HepG2 (cell line): ENCODE measurements around the gene EFNA3. TPM values are rescaled to one million over a fixed set of nuclear protein-coding genes. Genes with fewer than 3 reads are reported as not detected.

Source experiments
- BCL3 ChIP-seq: sonication (generic); formaldehyde crosslinking; IDR thresholded peaks from 2 replicates; pipeline ENCODE4 v1.5.1; 2020; ENCODE audit warnings: mild to moderate bottlenecking, missing genetic modification reagents, moderate library complexity
- CC2D1A ChIP-seq: sonication (generic); formaldehyde crosslinking; IDR thresholded peaks from 2 replicates; pipeline ENCODE4 v1.8.1; 2023; ENCODE audit warnings: mild to moderate bottlenecking, missing genetic modification reagents
- HMGXB3 ChIP-seq: sonication (generic); formaldehyde crosslinking; IDR thresholded peaks from 2 replicates; pipeline ENCODE4 v1.4.0; 2020; ENCODE audit warnings: missing genetic modification reagents, borderline replicate concordance
- MATR3 ChIP-seq: sonication (generic); formaldehyde crosslinking; IDR thresholded peaks from 2 replicates; pipeline ENCODE4 v1.4.0; 2020; ENCODE audit warnings: missing genetic modification reagents
- MTA3 ChIP-seq: sonication (generic); formaldehyde crosslinking; IDR thresholded peaks from 2 replicates; pipeline ENCODE4 v1.4.0; 2020; ENCODE audit warnings: missing genetic modification reagents
- SALL2 ChIP-seq: sonication (generic); formaldehyde crosslinking; IDR thresholded peaks from 2 replicates; pipeline ENCODE4 v1.8.1; 2023; ENCODE audit warnings: mild to moderate bottlenecking, missing genetic modification reagents, inconsistent platforms
- ZNF180 ChIP-seq: sonication (generic); formaldehyde crosslinking; IDR thresholded peaks from 2 replicates; pipeline ENCODE4 v1.4.0; 2020; ENCODE audit warnings: low read depth, missing genetic modification reagents, borderline replicate concordance
- ZNF3 ChIP-seq: IDR thresholded peaks from 2 replicates; pipeline ENCODE4 v1.7.0; 2017; ENCODE audit warnings: inconsistent platforms
- ZNF431 ChIP-seq: sonication (generic); formaldehyde crosslinking; IDR thresholded peaks from 2 replicates; pipeline ENCODE4 v1.9.0; 2022; ENCODE audit warnings: missing genetic modification reagents, low read depth, mild to moderate bottlenecking, borderline replicate concordance
- ZNF468 ChIP-seq: sonication (generic); formaldehyde crosslinking; IDR thresholded peaks from 2 replicates; pipeline ENCODE4 v1.8.0; 2022; ENCODE audit warnings: mild to moderate bottlenecking, moderate library complexity, missing genetic modification reagents
- ZSCAN22 ChIP-seq: sonication (generic); formaldehyde crosslinking; IDR thresholded peaks from 2 replicates; pipeline ENCODE4 v1.4.0; 2020; ENCODE audit warnings: mild to moderate bottlenecking, missing genetic modification reagents
- ZSCAN30 ChIP-seq: sonication (generic); formaldehyde crosslinking; IDR thresholded peaks from 2 replicates; pipeline ENCODE4 v1.5.0; 2020; ENCODE audit warnings: mild to moderate bottlenecking, missing genetic modification reagents
- polyA plus RNA-seq, 8 experiments: library from polyadenylated mRNA; depleted of rRNA in 3 of 8; stranded (reverse) in 7 of 8; unstranded in 1 of 8; fragments of >200 nt; fragmentation: Illumina TruSeq in 4 of 8; extraction: Trizol in 4 of 8; gene quantifications; 2 replicates each; pipeline versions ENCODE4 v1.2.1 to v1.2.3, GENCODE V29; 2011 to 2016; ENCODE audit warnings: low read depth in 4 of 8, missing spikeins in 1 of 8, mixed read lengths in 1 of 8; ENCODE audit not compliant: insufficient read depth in 1 of 8
- total RNA-seq, 5 experiments: library from RNA; depleted of rRNA; stranded (reverse); fragments of >200 nt; fragmentation: Illumina TruSeq; extraction: Trizol; gene quantifications; 2 replicates each; pipeline ENCODE4 v1.2.3, GENCODE V29; 2016; ENCODE audit warnings: low read depth in 1 of 5
- TF ChIP-seq, protein P1 (sequence below): sonication (generic); formaldehyde crosslinking; IDR thresholded peaks from 2 replicates; pipeline ENCODE4 v1.8.0; 2023; ENCODE audit warnings: mild to moderate bottlenecking, missing genetic modification reagents
- TF ChIP-seq, protein P2 (sequence below): sonication (generic); formaldehyde crosslinking; IDR thresholded peaks from 2 replicates; pipeline ENCODE4 v1.4.0; 2020; ENCODE audit warnings: missing genetic modification reagents
- TF ChIP-seq, protein P3 (sequence below): sonication (generic); formaldehyde crosslinking; IDR thresholded peaks from 2 replicates; pipeline ENCODE4 v1.4.0; 2020; ENCODE audit warnings: missing genetic modification reagents

Gene EFNA3
- total and polyA plus RNA-seq, 2 of the 13 experiments (the other 11 are each of a cell fraction or from before 2014, with no cell fraction given) = 1.0 to 5.7 TPM

DNA sequence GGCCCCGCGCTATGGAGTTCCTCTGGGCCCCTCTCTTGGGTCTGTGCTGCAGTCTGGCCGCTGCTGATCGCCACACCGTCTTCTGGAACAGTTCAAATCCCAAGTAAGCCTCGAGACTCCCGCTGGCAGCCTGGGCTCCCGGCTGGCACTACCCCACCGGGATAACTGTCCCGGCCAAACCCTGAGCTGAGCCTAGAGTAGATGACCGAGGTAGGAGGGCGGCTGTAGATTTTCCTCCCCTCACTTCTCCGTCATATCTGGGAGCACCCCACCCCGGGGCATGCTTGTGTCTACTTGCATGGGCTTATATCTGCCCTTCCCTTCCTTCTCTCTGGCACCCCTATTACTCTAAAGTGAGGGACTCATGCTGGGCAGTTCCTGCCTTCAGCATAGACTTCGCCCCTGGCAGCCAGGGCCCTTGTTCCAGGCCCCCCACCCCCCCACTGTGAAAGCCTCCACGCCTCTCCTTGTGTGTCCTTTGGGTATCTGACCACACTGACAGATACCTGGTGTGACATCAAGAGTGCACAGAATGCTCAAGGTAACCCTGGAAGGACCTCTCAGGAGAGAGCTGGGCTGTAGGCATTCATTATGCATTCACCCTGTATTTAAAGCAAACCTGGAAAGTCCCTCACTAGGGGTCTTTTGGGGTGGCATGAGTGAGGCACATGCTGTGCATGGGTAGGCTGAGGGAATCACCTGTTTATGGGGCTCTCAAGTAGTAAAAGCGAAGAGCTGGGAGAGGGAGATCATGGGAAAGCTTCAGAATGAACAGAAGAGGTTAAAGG is 49.5 kb downstream of the EFNA3 start (continued):
- TF ChIP-seq HMGXB3 (CRISPR knock-in tag) (0 out of 2 replicates have a peak, but pooled peaks have one; percentile 7), BCL3 (no peak), ZNF180 (CRISPR knock-in tag) (no peak), SALL2 (CRISPR knock-in tag) (0 out of 2 replicates have a peak, but pooled peaks have one; percentile 48), ZSCAN30 (CRISPR knock-in tag) (0 out of 2 replicates have a peak, but pooled peaks have one; percentile 19), ZSCAN22 (no peak), ZNF468 (CRISPR knock-in tag) (0 out of 2 replicates have a peak, but pooled peaks have one; percentile 19), ZNF431 (CRISPR knock-in tag) (peak; percentile 51; the same call in 1 of the 2 replicates), CC2D1A (CRISPR knock-in tag) (peak; percentile 42; the same call in 1 of the 2 replicates), ZNF3 (peak; percentile 52; the same call in 1 of the 2 replicates), MTA3 (CRISPR knock-in tag) (no peak), MATR3 (CRISPR knock-in tag) (no peak)
- TF ChIP-seq, protein P1, sequence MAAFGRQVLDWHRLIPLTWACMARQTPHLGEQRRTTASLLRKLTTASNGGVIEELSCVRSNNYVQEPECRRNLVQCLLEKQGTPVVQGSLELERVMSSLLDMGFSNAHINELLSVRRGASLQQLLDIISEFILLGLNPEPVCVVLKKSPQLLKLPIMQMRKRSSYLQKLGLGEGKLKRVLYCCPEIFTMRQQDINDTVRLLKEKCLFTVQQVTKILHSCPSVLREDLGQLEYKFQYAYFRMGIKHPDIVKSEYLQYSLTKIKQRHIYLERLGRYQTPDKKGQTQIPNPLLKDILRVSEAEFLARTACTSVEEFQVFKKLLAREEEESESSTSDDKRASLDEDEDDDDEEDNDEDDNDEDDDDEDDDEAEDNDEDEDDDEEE (CRISPR knock-in tag) = peak; percentile 85; the same call in 1 of the 2 replicates
- TF ChIP-seq, protein P2, sequence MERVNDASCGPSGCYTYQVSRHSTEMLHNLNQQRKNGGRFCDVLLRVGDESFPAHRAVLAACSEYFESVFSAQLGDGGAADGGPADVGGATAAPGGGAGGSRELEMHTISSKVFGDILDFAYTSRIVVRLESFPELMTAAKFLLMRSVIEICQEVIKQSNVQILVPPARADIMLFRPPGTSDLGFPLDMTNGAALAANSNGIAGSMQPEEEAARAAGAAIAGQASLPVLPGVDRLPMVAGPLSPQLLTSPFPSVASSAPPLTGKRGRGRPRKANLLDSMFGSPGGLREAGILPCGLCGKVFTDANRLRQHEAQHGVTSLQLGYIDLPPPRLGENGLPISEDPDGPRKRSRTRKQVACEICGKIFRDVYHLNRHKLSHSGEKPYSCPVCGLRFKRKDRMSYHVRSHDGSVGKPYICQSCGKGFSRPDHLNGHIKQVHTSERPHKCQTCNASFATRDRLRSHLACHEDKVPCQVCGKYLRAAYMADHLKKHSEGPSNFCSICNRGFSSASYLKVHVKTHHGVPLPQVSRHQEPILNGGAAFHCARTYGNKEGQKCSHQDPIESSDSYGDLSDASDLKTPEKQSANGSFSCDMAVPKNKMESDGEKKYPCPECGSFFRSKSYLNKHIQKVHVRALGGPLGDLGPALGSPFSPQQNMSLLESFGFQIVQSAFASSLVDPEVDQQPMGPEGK (CRISPR knock-in tag) = 0 out of 2 replicates have a peak, but pooled peaks have one; percentile 45
- TF ChIP-seq, protein P3, sequence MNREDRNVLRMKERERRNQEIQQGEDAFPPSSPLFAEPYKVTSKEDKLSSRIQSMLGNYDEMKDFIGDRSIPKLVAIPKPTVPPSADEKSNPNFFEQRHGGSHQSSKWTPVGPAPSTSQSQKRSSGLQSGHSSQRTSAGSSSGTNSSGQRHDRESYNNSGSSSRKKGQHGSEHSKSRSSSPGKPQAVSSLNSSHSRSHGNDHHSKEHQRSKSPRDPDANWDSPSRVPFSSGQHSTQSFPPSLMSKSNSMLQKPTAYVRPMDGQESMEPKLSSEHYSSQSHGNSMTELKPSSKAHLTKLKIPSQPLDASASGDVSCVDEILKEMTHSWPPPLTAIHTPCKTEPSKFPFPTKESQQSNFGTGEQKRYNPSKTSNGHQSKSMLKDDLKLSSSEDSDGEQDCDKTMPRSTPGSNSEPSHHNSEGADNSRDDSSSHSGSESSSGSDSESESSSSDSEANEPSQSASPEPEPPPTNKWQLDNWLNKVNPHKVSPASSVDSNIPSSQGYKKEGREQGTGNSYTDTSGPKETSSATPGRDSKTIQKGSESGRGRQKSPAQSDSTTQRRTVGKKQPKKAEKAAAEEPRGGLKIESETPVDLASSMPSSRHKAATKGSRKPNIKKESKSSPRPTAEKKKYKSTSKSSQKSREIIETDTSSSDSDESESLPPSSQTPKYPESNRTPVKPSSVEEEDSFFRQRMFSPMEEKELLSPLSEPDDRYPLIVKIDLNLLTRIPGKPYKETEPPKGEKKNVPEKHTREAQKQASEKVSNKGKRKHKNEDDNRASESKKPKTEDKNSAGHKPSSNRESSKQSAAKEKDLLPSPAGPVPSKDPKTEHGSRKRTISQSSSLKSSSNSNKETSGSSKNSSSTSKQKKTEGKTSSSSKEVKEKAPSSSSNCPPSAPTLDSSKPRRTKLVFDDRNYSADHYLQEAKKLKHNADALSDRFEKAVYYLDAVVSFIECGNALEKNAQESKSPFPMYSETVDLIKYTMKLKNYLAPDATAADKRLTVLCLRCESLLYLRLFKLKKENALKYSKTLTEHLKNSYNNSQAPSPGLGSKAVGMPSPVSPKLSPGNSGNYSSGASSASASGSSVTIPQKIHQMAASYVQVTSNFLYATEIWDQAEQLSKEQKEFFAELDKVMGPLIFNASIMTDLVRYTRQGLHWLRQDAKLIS (CRISPR knock-in tag) = peak; percentile 72
